Transverse colon (tissue), 4 donors: Measurements from ENCODE around the gene STXBP5. TPM values are rescaled to one million over a fixed set of nuclear protein-coding genes. Genes with fewer than 3 reads are reported as not detected.

ENCODE experiments used
- DNase-seq: peaks from one replicate; pipeline ENCODE4 v3.0.0-alpha.2; 2019
- H3K27ac ChIP-seq, 4 donors: fragments of 200-600 bp; sonication (generic); 2 replicates each; pipeline ENCODE4 v1.5.1; 2016 to 2018; ENCODE audit warnings: inconsistent platforms in 4 of 4
- H3K27me3 ChIP-seq: fragments of 200-600 bp; sonication (generic); 2 replicates; pipeline ENCODE4 v1.5.1; 2017; ENCODE audit warnings: inconsistent platforms
- H3K36me3 ChIP-seq, 4 donors: fragments of 200-600 bp; sonication (generic); 2 replicates each; pipeline ENCODE4 v1.5.1; 2017 to 2019; ENCODE audit warnings: inconsistent platforms in 4 of 4
- H3K4me1 ChIP-seq, 4 donors: fragments of 200-600 bp; sonication (generic); 2 replicates each; pipeline ENCODE4 v1.5.1; 2017 to 2020; ENCODE audit warnings: inconsistent platforms in 4 of 4
- H3K4me3 ChIP-seq, 4 donors: fragments of 200-600 bp; sonication (generic); 1 replicate in 1 of 4; 2 replicates in 3 of 4; pipeline versions ENCODE4 v1.5.1 to v1.6.1; 2017 to 2019; ENCODE audit warnings: inconsistent platforms in 4 of 4
- H3K9me3 ChIP-seq, 2 donors: fragments of 200-600 bp; sonication (generic); 2 replicates each; pipeline ENCODE4 v1.5.1; 2017 to 2019; ENCODE audit warnings: inconsistent platforms in 2 of 2
- EP300 ChIP-seq: sonication (generic); formaldehyde crosslinking; IDR thresholded peaks from one replicate; pipeline ENCODE4 v1.6.1; 2017; ENCODE audit warnings: antibody characterized with exemption, low read depth
- POLR2A ChIP-seq: fragments of 450-650 bp; IDR thresholded peaks from one replicate; pipeline ENCODE4 v1.6.1; 2016; ENCODE audit warnings: antibody characterized with exemption, mild to moderate bottlenecking, moderate library complexity
- POLR2AphosphoS5 ChIP-seq, 3 donors: sonication (generic); formaldehyde crosslinking; IDR thresholded peaks; one replicate each; pipeline ENCODE4 v1.6.1; 2016; ENCODE audit warnings: antibody characterized with exemption in 3 of 3
- WGBS, 2 donors: methylation state at CpG; one replicate each; pipeline ENCODE4 v1.1.5; 2018; ENCODE audit warnings: low coverage in 1 of 2; 5-methylcytosine and 5-hydroxymethylcytosine counted together
- in situ Hi-C, 4 donors: fragments of 200-750 bp; cut with MboI; loops; one replicate each; pipeline versions ENCODE4 v1.15.0 to v1.15.1; 2017; ENCODE audit warnings: low sequenced_read_pairs in 3 of 4, low pct_ligation_motif_present in 1 of 4, low pct_unique_long_range_greater_than_20kb in 1 of 4
- intact Hi-C: fragments of 100-400 bp; cut with DNase I; formaldehyde crosslinking; loops from one replicate; pipeline ENCODE4 v1.15.1; 2023; ENCODE audit warnings: low total_unique reads
- total RNA-seq, 4 donors: library from RNA; depleted of rRNA; stranded (reverse); fragments of >200 nt; gene quantifications; one replicate each; pipeline ENCODE4 v1.1.0, GENCODE V29; 2016
- TF ChIP-seq, protein P1 (sequence below), 5 experiments: fragments of 200-600 bp in 3 of 5; fragments of 450-650 bp in 2 of 5; sonication (generic) in 3 of 5; IDR thresholded peaks; 1 replicate in 2 of 5; 2 replicates in 3 of 5; pipeline ENCODE4 v1.5.1; 2016 to 2017; ENCODE audit warnings: antibody characterized with exemption in 5 of 5, inconsistent platforms in 3 of 5, mild to moderate bottlenecking in 2 of 5, moderate library complexity in 1 of 5

STXBP5 gene
- total RNA-seq, 4 donors from 2014 or later = 58.7 to 99.5 (median 85.0) TPM

GRCh38 chr6:147279427-147279826 is 75.2 kb downstream of the STXBP5 start:
- Histone ChIP-seq H3K9me3 (no peaks in the 10 kb centered on the region), H3K4me1 (peaks cover 13 to 30% (median 20%) of the 10 kb centered on the region in 4 donors), H3K27ac (no peak overlapping the region), H3K36me3 (peaks cover 0 to 40% (median 7%) of the 10 kb centered on the region in 4 donors), H3K4me3 (no peak overlapping the region), H3K27me3 (no peaks in the 10 kb centered on the region)
- no peak for DNase-seq
- intact Hi-C loops (no loop called here), in situ Hi-C loops (loop anchor here in 2 of 4 donors (25.0 kb wide), 1 partner anchor 417 kb away; no protein-coding TSS in a partner anchor)
- 66 to 77% methylated on average over 2 of the region's 2 CpGs for whole genome bisulfite sequencing, 2 donors
- TF ChIP-seq EP300 (no peak), POLR2AphosphoS5 (IDR thresholded peaks at IDR 0.05) (no peak), POLR2A (no peak)
- TF ChIP-seq, protein P1, sequence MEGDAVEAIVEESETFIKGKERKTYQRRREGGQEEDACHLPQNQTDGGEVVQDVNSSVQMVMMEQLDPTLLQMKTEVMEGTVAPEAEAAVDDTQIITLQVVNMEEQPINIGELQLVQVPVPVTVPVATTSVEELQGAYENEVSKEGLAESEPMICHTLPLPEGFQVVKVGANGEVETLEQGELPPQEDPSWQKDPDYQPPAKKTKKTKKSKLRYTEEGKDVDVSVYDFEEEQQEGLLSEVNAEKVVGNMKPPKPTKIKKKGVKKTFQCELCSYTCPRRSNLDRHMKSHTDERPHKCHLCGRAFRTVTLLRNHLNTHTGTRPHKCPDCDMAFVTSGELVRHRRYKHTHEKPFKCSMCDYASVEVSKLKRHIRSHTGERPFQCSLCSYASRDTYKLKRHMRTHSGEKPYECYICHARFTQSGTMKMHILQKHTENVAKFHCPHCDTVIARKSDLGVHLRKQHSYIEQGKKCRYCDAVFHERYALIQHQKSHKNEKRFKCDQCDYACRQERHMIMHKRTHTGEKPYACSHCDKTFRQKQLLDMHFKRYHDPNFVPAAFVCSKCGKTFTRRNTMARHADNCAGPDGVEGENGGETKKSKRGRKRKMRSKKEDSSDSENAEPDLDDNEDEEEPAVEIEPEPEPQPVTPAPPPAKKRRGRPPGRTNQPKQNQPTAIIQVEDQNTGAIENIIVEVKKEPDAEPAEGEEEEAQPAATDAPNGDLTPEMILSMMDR (IDR thresholded peaks at IDR 0.05) = no peak

DNA sequence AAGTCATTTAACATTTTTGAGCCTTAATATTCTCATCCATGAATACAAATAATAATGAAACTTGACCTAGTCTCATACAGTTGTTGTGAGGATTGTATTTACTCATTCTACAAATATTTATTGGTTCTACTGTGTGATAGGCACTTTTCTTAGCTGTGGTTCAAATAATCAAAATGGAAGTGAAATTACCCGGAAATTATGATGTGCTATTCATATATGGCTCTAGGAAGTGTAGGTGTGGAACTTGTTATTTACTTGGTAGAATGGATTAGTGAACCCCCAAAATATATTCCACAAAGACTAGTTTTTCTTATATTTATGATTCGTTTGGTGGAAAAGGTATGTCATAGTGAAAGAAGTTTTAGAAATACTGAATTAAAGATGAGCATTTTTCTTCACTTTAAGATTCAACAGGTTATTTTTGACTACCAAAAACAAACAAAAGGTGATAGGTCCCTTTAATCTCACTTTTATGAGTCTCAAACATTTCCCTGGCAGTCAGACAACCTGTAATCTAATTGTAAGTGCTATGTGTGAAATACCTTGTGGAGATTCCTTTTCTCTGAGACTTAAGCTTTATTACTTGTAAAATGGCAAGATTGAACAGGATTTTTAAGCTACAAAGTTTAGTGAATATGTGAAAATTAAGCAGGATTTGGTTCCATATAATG is 77.8 kb downstream of the STXBP5 start:
- TF ChIP-seq, protein P1 (IDR thresholded peaks at IDR 0.05) = no peak
- TF ChIP-seq POLR2A (no peak), POLR2AphosphoS5 (IDR thresholded peaks at IDR 0.05) (no peak), EP300 (no peak)
- WGBS, 2 donors = 54 to 59% methylated on average over 2 of the region's 2 CpGs
- no peak for DNase-seq
- Histone ChIP-seq H3K4me1 (peaks cover 13 to 40% (median 25%) of the 10 kb centered on the region in 4 donors), H3K4me3 (no peak overlapping the region), H3K9me3 (no peaks in the 10 kb centered on the region), H3K27me3 (no peaks in the 10 kb centered on the region), H3K27ac (peak overlapping the region in 2 of 4 donors; percentile 8 to 19), H3K36me3 (peaks cover 0 to 27% (median 7%) of the 10 kb centered on the region in 4 donors)
- in situ Hi-C loops = loop anchor here (10.0 to 25.0 kb wide), 2 partner anchors 420 to 427 kb away; no protein-coding TSS in a partner anchor
- intact Hi-C loops = loop anchor here (10.0 kb wide), 1 partner anchor 427 kb away; no protein-coding TSS in a partner anchor

GRCh38 chr6:147282566-147282959 is 78.3 kb downstream of the STXBP5 start:
- in situ Hi-C loops = loop anchor here (10.0 to 25.0 kb wide), 2 partner anchors 420 to 428 kb away; no protein-coding TSS in a partner anchor
- peaks cover 0 to 25% (median 4%) of the 10 kb centered on the region in 4 donors for H3K36me3 ChIP-seq
- 59 to 75% methylated on average over 4 of the region's 4 CpGs for WGBS, 2 donors

GRCh38 chr6:147283460-147283859 is 79.2 kb downstream of the STXBP5 start:
- in situ Hi-C loops = loop anchor here (10.0 to 25.0 kb wide), 2 partner anchors 421 to 429 kb away; no protein-coding TSS in a partner anchor
- Histone ChIP-seq H3K27me3 (no peaks in the 10 kb centered on the region), H3K36me3 (peaks cover 0 to 16% (median 3%) of the 10 kb centered on the region in 4 donors), H3K4me1 (peaks cover 13 to 40% (median 27%) of the 10 kb centered on the region in 4 donors), H3K9me3 (no peaks in the 10 kb centered on the region), H3K4me3 (no peak overlapping the region), H3K27ac (peak overlapping the region; percentile 12 to 35 (median 24))
- 25 to 36% methylated on average over 5 of the region's 5 CpGs for WGBS, 2 donors
- TF ChIP-seq, protein P1 (IDR thresholded peaks at IDR 0.05) = no peak
- TF ChIP-seq EP300 (no peak), POLR2A (no peak), POLR2AphosphoS5 (IDR thresholded peaks at IDR 0.05) (peak in 1 of 3 donors; percentile 46)
- DNase-seq = peak; percentile 10
- intact Hi-C loops = loop anchor here (10.0 kb wide), 1 partner anchor 429 kb away; no protein-coding TSS in a partner anchor

More at GRCh38 chr6:147282566-147282959, 78.3 kb downstream of the STXBP5 start:
- Histone ChIP-seq H3K4me1 (peaks cover 13 to 40% (median 25%) of the 10 kb centered on the region in 4 donors), H3K27me3 (no peaks in the 10 kb centered on the region), H3K9me3 (no peaks in the 10 kb centered on the region), H3K27ac (peak overlapping the region in 2 of 4 donors; percentile 8 to 11), H3K4me3 (no peak overlapping the region)
- no peak for DNase-seq
- intact Hi-C loops = loop anchor here (10.0 kb wide), 1 partner anchor 428 kb away; no protein-coding TSS in a partner anchor
- TF ChIP-seq, protein P1 (IDR thresholded peaks at IDR 0.05) = no peak
- TF ChIP-seq POLR2AphosphoS5 (IDR thresholded peaks at IDR 0.05) (no peak), POLR2A (no peak), EP300 (no peak)
